OCI-LY7 (cell line): ENCODE measurements around the gene OGDHL.
"Not testable (repeated sequence)": the region's sequence is repeated elsewhere in the genome, so short reads cannot be mapped to it uniquely, and the experiment has no call there.

Source experiments
- CTCF ChIP-seq: fragments of 200-600 bp; sonication (generic); conservative IDR thresholded peaks from 2 replicates; pipeline ENCODE4 v1.5.1; 2014; ENCODE audit warnings: mild to moderate bottlenecking, antibody characterized with exemption, low read length, moderate library complexity, mixed read lengths
- EZH2phosphoT487 ChIP-seq: fragments of 200-600 bp; sonication (generic); IDR thresholded peaks from 2 replicates; pipeline ENCODE4 v1.6.1; 2018; ENCODE audit warnings: low read depth, borderline replicate concordance, mild to moderate bottlenecking, mixed run types, antibody characterized with exemption, low read length, moderate library complexity, mixed read lengths

- TF ChIP-seq CTCF, EZH2phosphoT487: not testable (repeated sequence)
Observed at GRCh38 chr10:49772944-49773343, 10.8 kb upstream of the OGDHL start.
